HG02852 (cell line): ENCODE measurements around the gene IGSF21.

Experiments used
- ATAC-seq: cut with Tn5 transposase; IDR thresholded peaks from one replicate; pipeline ENCODE4 v1.9.1; 2021; ENCODE audit warnings: mild to moderate bottlenecking, moderate library complexity; ENCODE audit not compliant: unreplicated experiment

Gene IGSF21

DNA sequence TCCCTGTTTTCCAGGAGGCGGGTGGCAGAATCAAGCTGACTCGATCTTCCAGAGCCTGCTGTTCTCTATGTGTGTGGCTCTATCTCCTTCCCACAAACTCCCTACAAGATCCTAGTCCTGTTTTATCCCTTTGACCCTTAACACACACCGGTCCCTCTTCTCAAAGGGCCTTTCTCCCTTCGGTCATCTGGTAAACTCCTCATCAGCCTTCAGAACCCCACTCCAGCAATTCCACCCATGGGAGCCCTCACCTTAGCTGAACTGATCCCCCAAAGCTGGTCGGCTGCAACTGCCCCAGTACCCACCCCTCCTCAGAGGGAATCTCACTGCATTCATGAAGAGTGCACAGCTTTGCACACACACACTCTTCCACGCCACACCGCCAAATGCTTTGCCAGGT lies 184.9 kb downstream of the IGSF21 start:
- ATAC-seq = no peak

DNA sequence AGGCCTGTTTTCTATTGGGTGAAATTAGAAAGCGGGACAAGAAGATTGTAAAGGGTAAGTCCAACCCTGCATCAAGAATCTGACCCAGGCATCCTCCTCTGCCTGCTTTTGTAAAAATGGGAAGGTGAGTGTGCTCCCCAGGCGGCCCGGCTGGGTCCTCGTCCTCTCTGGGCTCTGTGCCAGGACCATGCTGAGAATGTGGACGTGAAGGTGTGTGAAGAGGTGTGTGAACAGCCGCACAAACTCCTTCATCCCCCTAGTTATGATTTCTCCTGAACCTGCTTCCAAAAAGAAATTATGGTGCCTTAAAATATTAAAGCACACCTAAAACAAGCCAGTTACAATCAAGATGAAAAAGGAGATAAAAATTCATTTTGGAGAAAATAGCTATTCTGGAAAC lies 185.7 kb downstream of the IGSF21 start:
- ATAC-seq = no peak

DNA sequence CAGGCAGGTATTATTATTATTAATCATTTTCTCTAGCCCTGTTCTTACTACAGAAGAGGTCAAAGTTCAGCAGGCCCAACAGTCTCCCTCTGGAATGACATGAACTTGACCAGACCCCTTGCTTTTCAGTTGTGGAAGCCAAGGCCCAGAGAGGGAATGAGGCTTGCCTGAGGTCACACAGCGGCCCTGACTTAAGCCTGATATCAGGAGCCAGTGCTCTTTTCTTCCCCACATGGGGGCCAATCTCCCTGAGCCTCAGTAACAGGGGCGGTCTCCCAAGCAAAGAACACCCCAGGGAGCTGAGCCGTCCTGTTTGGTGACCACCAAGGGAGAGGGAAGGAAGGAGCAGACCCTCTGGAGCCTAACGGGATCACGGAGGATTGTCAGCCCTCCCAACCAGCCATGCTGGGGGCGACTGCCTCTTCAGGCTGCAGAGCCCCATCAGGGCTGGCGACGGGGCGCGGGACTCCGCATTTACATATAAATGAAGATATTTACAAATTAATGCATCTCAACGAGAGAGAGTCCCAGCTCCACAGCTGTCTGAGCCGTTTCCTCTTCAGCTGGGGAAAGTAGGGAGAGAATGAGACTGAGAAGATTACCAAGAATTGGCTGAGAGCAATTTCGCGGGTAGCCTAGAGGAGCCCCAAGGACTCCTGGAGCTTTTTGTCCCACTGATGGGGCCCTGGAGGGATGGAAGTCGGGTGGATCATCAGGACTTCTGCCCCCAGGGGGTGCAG lies 187.0 kb downstream of the IGSF21 start:
- no peak for ATAC-seq

DNA sequence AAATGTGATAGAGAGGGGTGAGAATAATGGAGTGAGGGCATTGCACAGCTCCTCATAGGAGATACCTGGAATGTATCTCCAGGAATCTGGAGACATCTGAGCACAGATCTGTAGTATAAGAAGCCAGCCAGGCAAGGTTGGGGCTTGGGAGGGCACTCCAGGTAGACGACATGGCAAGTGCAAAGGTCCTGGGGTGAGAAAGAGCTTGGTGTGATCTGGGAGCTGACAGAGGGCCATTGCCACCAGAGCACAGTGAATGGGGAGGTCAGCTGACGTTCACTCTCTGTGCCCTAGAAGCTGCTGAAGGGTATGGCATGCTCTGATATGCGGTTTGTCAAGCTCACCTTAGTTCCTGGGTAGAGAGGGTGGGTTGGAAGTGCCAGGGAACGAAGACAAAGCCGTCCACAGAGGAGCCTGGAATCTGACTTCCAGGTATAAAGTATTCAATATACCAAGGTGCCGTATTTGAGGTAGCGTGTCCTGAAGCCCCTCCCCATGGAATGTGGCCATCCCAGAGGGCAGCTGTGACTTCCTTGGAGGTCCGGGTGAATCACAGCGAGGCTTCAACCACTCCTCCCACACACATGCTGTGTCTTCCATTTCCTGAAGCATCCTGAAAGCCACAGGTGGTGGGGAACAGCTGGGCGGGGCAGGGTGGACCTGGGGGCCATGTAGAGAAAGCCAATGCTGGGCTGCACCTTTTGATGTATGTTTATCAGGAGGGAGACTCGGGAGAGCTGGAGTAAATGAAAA lies 190.5 kb downstream of the IGSF21 start:
- ATAC-seq = no peak

- ATAC-seq = no peak
Measured at GRCh38 chr1:18299441-18300338, 192.1 kb downstream of the IGSF21 start.

DNA sequence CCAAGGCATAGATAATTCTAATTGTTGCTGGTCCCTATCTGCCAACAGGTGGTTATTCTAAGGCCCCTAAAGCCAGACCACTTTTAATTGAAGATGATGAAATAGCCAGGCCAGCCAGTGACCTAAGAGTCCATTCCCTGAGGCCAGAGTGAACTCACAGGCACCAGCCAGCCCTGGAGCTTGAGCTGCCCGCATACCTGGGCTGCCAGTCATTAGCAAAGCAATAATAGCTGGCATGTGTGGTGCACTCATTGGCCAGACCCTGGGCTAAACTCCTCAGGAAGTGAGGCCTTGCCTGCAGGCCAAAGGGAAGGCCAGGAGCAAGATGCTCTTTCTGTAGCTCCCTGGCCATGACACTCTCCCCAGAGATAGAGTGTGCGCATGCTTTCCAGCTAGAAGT lies 192.8 kb downstream of the IGSF21 start:
- ATAC-seq = no peak

DNA sequence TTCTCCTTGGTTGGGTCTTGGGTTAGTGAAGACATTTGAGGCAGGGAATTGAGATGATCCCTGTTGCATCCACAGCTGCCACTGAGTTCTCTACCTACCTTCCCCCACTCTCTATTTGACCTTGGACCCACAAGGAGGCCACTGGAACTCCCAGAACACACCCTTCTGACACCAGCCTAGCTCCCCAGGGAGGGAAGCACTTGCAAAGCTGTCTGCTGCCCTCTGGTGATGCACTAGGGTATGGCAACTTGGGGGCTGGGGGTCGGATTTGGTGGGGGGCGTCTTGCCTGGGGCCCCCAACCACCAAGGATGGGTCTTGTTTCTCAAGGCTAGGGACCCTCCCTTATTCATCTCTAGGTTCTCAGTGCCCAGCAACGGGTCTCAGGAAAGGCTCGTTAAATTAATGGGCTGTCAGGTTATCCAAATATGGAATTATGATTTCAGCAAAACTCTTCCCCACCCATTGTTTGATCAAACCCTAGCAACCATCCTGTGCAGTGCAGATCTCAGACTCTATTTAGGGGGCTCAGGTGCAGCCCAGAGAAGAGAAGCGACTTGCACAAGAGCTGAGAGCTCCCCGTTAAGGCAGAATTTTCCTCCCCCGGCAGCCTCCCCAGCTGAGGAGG lies 195.3 kb downstream of the IGSF21 start:
- no peak for ATAC-seq

DNA sequence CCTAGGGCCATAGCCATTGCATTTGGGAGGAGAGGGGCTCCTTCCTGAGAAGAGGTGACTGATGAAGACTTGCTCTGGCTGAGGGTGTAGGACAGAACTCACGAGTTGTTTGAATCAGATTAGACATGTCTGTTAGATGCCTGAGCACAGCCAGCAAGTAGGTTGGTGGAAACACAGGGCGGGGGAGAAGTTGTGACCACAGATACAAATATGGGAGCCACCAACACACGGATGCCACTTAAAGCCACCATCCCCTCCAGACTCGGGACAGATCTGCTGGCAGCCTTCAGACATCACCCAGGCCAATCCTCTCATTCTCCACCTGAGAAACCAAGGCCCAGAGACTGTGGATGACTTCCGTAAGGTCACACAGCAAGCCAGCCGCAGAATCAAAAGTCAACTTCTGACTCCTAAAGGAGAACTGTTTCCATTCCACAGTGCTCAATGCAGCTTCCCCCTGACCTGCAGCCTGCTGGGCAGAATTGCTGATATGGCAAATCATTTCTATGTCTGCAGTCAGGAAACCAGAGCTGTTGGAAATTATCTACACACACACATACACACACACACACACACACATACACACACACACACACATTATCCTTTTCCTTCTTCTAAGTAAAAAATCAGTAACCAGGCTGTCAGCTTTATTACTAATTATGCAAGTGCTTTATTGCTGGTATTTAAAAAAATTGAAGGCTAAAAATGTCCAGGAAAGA lies 196.7 kb downstream of the IGSF21 start:
- no peak for ATAC-seq

- ATAC-seq = no peak
Measured at GRCh38 chr1:18305182-18305795, 197.7 kb downstream of the IGSF21 start.

DNA sequence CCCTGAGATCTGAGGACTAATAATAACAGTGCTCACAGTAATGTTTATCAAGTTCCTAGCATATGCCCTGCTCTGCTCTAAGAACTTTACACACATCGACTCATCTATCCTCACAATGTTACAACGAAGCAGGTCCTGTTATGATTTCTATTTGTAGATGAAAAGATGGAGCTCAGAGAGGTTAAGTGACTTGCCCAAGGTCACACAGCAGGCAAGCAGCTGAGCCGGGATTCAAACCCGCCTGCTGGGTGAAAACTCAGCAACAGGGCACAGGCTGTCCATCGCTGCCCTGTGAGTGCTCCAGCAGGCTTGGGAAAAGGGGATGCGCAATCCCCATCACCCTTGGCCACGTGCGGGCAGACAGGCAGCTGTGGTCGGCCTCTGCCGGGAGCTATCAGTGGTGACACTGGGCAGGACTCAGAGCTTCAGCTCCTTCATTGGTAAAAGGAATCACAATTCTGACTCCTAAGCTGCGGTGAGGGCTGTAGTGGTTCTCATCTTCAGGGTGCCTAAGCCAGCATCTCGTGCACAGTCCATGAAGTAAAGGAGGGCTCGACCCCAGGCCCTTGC lies 199.8 kb downstream of the IGSF21 start:
- ATAC-seq = no peak

DNA sequence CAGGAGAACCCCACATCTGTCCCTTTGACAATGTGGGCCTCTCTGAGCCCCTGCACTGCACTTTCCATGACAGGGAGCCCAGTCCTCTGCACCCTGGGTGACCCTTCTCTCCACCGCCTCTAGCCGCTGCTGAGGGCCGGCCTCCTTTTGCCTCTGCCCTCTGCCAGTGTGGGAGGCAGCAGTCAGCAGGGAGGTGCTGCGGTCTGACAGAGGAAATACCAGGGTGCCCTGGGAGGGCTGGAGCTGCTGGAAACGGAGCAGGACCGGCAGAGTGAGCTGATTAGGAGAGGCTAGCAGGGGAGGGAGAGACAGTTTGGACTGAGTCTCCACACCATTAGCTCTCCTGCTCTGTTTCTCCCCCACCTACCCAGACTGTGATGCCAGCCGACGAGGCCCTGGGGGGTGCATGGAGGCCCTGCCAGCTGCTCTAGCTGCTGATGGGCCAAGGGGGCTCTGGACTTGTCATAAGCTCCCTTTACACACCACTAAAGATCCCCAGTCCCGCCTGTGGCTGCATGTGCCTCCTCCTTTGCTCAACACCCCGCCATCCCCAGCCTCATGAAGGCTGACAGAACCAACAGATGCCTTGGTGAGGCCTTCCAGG lies 202.1 kb downstream of the IGSF21 start:
- no peak for ATAC-seq

GRCh38 chr1:18312961-18313360 lies 205.4 kb downstream of the IGSF21 start:
- ATAC-seq = no peak

DNA sequence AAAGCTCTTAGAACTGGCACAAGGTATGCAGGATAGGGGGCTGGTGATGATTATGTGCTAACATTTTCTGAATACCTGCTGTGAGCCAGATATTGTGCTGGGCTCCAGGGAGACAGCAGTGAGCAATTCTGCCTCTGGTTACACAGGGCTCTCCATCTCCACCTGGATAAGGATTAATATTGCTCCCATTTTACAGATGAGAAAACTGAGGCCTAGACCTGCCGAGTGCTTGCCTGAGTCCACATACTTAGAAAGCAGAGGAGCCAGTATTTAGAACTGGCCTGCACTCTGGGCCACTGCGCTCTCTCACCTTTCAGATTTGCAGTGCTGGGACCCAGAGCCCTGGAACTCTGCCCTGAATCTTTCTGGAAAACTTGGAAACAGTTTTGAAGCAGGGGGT lies 205.9 kb downstream of the IGSF21 start:
- no peak for ATAC-seq

- ATAC-seq = no peak
Measured at GRCh38 chr1:18314399-18314798, 206.8 kb downstream of the IGSF21 start.

- no peak for ATAC-seq
Measured at GRCh38 chr1:18315449-18315848, 207.9 kb downstream of the IGSF21 start.

DNA sequence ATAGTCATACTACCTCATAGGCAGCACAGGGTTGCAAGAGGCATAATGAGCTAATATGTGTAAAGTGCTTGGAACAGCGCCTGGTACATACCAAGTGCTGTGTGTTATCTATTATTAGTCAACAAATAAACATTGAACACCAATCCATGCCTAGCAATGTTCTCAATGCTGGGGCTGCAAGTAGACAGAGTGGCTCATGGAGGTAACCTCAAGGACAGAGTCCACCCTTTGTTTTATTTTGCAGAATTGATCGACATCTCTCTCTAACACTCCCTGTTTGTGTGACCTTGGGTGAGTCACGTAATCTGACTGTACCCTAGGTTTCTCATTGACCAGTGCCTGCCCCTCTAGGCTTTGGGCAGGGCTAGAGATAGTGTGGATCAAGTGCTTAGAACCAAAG lies 209.2 kb downstream of the IGSF21 start:
- ATAC-seq = no peak

DNA sequence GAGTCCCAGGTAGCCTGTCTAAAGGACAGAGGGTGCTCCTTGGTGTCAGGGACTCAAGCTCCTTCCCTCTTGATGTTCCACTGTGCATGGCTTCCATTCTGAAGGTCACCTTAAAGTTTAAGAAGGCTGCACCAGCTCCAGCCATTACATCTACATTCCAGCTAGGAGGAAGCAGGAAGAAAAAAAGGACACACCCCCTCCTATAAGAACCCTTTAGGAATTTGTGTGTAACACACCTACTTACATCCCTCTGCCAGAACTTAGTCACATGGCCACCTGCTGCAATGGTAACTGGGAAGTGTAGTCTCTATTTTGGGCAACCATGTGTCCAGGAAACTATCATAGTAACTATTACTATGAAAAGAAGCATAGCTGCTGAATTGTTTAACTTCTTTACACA lies 211.5 kb downstream of the IGSF21 start:
- no peak for ATAC-seq

- no peak for ATAC-seq
Measured at GRCh38 chr1:18320051-18320450, 212.5 kb downstream of the IGSF21 start.

DNA sequence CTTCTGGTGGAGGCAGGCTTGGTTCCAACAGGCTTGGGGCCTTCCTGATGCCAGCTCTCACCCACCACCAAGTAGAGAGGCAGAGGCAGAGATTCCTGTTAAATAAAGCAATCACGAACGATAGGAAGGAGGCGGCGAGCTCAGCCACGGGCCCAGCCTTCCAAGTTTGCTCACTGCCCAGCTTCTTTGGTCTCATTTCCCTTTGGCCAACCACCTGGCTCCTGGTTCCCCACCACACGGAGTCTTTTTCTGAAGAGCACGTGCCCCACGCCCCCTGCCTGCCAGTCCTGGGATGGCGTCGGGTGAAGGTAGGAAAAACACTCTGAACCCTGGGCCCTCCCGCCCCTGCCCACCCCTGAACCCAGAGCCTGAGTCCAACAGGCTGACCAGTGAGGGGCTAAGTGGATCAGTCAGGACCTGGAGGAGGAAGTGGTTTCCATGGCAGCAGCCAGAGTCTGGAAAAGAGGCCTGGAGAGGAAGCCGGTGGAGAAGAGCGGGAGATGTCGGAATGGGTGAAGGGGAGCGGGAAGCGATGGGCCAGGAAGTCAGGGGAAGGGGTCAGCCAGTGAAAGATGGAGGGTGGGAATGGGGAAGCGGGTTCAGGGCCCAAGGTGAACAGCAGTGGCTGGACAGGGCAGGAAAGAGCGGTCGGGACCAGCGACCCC lies 214.9 kb downstream of the IGSF21 start:
- ATAC-seq = no peak
